ENCODE data around the gene HSPA13. TPM values are rescaled to one million over a fixed set of nuclear protein-coding genes. Genes with fewer than 3 reads are reported as not detected.

Gene HSPA13
- total and polyA plus RNA-seq, 2 experiments from 2014 or later, result 51.6 to 76.2 TPM

DNA sequence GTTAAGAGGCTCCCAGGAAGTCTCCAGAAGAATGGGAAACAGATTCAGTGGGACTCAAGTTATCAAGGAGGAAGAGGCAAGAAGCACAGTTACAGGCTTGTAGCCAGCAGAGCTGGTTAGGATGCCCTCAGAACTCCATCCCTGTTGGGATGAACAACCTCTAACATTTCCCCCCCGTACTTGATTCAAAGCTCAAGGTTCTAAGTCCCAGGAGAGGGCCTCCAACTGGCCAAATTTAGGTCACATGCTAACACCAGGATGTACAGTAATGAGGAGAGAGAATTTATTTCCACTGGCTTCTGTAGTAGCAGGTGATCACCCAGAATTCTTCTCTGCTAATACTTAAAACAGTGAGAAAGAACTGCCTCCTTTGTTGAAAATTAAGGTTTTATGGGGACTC, 22.3 kb upstream of the HSPA13 start:
- no peaks in the 10 kb centered on the region for H3K4me1 ChIP-seq (ENCODE audit: insufficient read depth)
- TF ChIP-seq EZH2phosphoT487 (IDR thresholded peaks at IDR 0.05; ENCODE audit: insufficient read depth, low read depth) (no peak), EZH2 (IDR thresholded peaks at IDR 0.05; ENCODE audit: insufficient read depth, poor library complexity, severe bottlenecking) (no peak)
- no peaks in the 10 kb centered on the region for H3K9me3 ChIP-seq (ENCODE audit: low read depth)
- in situ Hi-C loops (cut with MboI), result no loop called here
- H3K9me2 ChIP-seq (ENCODE audit: insufficient read depth), result no peaks in the 10 kb centered on the region
- no peak for DNase-seq
- WGBS, 2 experiments (ENCODE audit: low coverage in 1 of 2, low lambda C conversion rate in 2 of 2, missing lambda C conversion rate in 2 of 2), result 9 to 21% methylated on average over 1 of the region's 1 CpG
- no peak overlapping the region for H2AFZ ChIP-seq
- H3K4me2 ChIP-seq (ENCODE audit: unreplicated experiment), result no peak overlapping the region
- no peaks in the 10 kb centered on the region for H4K20me1 ChIP-seq (ENCODE audit: insufficient read depth)
- H3K9ac ChIP-seq, result no peak overlapping the region
- H3K4me3 ChIP-seq, result no peak overlapping the region
- no peak overlapping the region for H3K27ac ChIP-seq
- H3K27me3 ChIP-seq (replicated peaks; ENCODE audit: insufficient read depth), result no peaks in the 10 kb centered on the region
- H3K79me2 ChIP-seq (ENCODE audit: insufficient read depth), result no peaks in the 10 kb centered on the region
- no peaks in the 10 kb centered on the region for H3F3A ChIP-seq (ENCODE audit: insufficient read depth)
- H3K36me3 ChIP-seq (ENCODE audit: low read depth), result no peaks in the 10 kb centered on the region

DNA sequence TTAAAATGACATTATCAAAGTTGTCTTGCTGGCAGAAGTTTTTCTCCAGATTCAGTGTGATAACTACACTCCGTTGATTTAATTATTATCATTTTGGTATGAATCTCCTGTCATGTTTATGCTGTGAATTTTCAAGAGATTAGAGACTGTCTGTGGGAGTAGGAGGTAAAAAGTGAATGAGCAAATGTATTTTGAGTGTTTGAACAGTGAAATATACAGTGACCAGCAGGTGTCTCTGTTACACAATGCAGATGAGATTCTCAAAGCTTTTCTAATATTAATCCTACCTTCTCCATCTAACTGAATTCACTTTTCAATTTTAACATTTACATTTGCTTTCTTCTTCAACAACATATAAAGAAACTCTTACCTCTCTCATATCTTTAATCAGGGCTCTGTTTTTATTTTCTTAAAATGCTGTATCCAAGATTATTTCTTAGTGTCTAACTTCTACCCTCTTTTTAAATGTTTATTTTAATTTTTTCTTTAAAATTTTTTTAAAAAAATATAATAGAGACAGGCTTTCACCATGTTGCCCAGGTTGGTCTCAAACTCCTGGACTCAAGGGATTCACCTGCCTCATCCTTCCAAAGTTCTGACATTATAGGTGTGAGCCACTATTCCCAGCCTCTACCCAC, 20.9 kb upstream of the HSPA13 start:
- in situ Hi-C loops (cut with MboI), result no loop called here
- peak; percentile 49 for DNase-seq
- Histone ChIP-seq H3F3A (ENCODE audit: insufficient read depth) (no peaks in the 10 kb centered on the region), H3K4me3 (no peak overlapping the region), H3K79me2 (ENCODE audit: insufficient read depth) (no peaks in the 10 kb centered on the region), H3K9me3 (ENCODE audit: low read depth) (no peaks in the 10 kb centered on the region), H3K27ac (no peak overlapping the region), H2AFZ (no peak overlapping the region), H4K20me1 (ENCODE audit: insufficient read depth) (no peaks in the 10 kb centered on the region), H3K27me3 (replicated peaks; ENCODE audit: insufficient read depth) (no peaks in the 10 kb centered on the region), H3K4me2 (ENCODE audit: unreplicated experiment) (no peak overlapping the region), H3K9me2 (ENCODE audit: insufficient read depth) (no peaks in the 10 kb centered on the region), H3K4me1 (ENCODE audit: insufficient read depth) (no peaks in the 10 kb centered on the region), H3K9ac (no peak overlapping the region), H3K36me3 (ENCODE audit: low read depth) (no peaks in the 10 kb centered on the region)
- TF ChIP-seq EZH2 (IDR thresholded peaks at IDR 0.05; ENCODE audit: insufficient read depth, poor library complexity, severe bottlenecking) (no peak), EZH2phosphoT487 (IDR thresholded peaks at IDR 0.05; ENCODE audit: insufficient read depth, low read depth) (no peak)
- 2 to 6% methylated on average over 1 of the region's 1 CpG for WGBS, 2 experiments (ENCODE audit: low coverage in 1 of 2, low lambda C conversion rate in 2 of 2, missing lambda C conversion rate in 2 of 2)

DNA sequence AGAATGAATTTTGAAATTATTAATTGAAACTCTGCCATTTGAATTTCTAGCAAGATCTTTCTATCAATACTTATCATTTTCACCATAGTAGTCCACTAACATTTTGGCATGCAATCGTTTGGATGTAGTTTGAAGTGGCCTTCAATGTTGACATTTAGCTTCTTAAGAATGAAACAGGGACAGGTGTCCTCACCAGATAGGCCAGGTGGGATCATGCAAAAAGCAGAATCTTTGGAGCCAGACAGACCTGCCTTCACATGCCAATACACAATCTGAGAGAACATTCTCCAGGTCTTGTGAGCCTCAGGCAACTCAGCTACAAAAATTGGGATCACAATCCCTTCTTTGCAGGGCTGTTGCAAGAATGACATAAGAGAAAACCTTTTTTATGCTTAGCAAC, 18.3 kb upstream of the HSPA13 start:
- no peaks in the 10 kb centered on the region for H3K9me3 ChIP-seq (ENCODE audit: low read depth)
- in situ Hi-C loops (cut with MboI), result no loop called here
- WGBS, 2 experiments (ENCODE audit: low coverage in 1 of 2, low lambda C conversion rate in 2 of 2, missing lambda C conversion rate in 2 of 2), result 5 to 11% methylated on average over 1 of the region's 1 CpG

DNA sequence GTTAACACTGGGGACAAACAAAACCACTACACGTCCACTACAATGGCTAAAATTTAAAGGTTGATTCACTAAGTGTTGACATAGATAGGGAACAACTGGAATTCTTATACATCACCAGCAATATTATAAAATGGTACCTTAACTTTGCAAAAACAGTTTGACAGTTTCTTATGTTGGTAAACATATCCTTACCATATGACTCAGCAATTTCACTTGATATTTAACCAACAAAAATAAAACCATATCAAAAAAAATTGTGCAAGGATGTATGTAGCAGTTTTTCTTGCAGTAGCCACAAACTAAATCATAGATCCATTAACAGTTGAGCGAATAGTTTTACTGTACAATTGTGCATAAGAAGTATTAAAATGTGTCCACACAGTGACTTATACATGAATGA, 5.3 kb upstream of the HSPA13 start:
- peaks cover 6% of the 10 kb centered on the region; the same call in 1 of the 2 replicates for H3K4me1 ChIP-seq (ENCODE audit: insufficient read depth)
- WGBS, 2 experiments (ENCODE audit: low coverage in 1 of 2, low lambda C conversion rate in 2 of 2, missing lambda C conversion rate in 2 of 2), result 93 to 95% methylated on average over 2 of the region's 2 CpGs

More for the DNA sequence above, 18.3 kb upstream of the HSPA13 start:
- TF ChIP-seq EZH2phosphoT487 (IDR thresholded peaks at IDR 0.05; ENCODE audit: insufficient read depth, low read depth) (no peak), EZH2 (IDR thresholded peaks at IDR 0.05; ENCODE audit: insufficient read depth, poor library complexity, severe bottlenecking) (no peak)
- H3F3A ChIP-seq (ENCODE audit: insufficient read depth), result no peaks in the 10 kb centered on the region
- no peaks in the 10 kb centered on the region for H3K79me2 ChIP-seq (ENCODE audit: insufficient read depth)
- H3K9me2 ChIP-seq (ENCODE audit: insufficient read depth), result no peaks in the 10 kb centered on the region
- H3K4me3 ChIP-seq, result no peak overlapping the region
- H3K4me1 ChIP-seq (ENCODE audit: insufficient read depth), result no peaks in the 10 kb centered on the region
- H2AFZ ChIP-seq, result no peak overlapping the region
- no peak overlapping the region for H3K9ac ChIP-seq
- DNase-seq, result no peak
- H3K27ac ChIP-seq, result no peak overlapping the region
- no peaks in the 10 kb centered on the region for H4K20me1 ChIP-seq (ENCODE audit: insufficient read depth)
- H3K36me3 ChIP-seq (ENCODE audit: low read depth), result no peaks in the 10 kb centered on the region
- H3K27me3 ChIP-seq (replicated peaks; ENCODE audit: insufficient read depth), result no peaks in the 10 kb centered on the region
- no peak overlapping the region for H3K4me2 ChIP-seq (ENCODE audit: unreplicated experiment)

More for the DNA sequence above, 5.3 kb upstream of the HSPA13 start:
- no peaks in the 10 kb centered on the region for H3F3A ChIP-seq (ENCODE audit: insufficient read depth)
- no peaks in the 10 kb centered on the region for H3K9me3 ChIP-seq (ENCODE audit: low read depth)
- no peak for TF ChIP-seq EZH2phosphoT487 (IDR thresholded peaks at IDR 0.05; ENCODE audit: insufficient read depth, low read depth)
- no peak for TF ChIP-seq EZH2 (IDR thresholded peaks at IDR 0.05; ENCODE audit: insufficient read depth, poor library complexity, severe bottlenecking)
- in situ Hi-C loops (cut with MboI), result loop anchor here (25.0 kb wide), 1 partner anchor 1424 kb away; no protein-coding TSS in a partner anchor
- no peak overlapping the region for H3K9ac ChIP-seq
- no peak overlapping the region for H3K4me2 ChIP-seq (ENCODE audit: unreplicated experiment)
- no peaks in the 10 kb centered on the region for H3K79me2 ChIP-seq (ENCODE audit: insufficient read depth)
- no peak overlapping the region for H3K27ac ChIP-seq
- DNase-seq, result no peak
- H3K9me2 ChIP-seq (ENCODE audit: insufficient read depth), result no peaks in the 10 kb centered on the region
- no peak overlapping the region for H3K4me3 ChIP-seq
- H4K20me1 ChIP-seq (ENCODE audit: insufficient read depth), result no peaks in the 10 kb centered on the region
- no peaks in the 10 kb centered on the region for H3K27me3 ChIP-seq (replicated peaks; ENCODE audit: insufficient read depth)
- H2AFZ ChIP-seq, result no peak overlapping the region
- H3K36me3 ChIP-seq (ENCODE audit: low read depth), result no peaks in the 10 kb centered on the region

All from GM23248 (cell line).